MM.1S (cell line): ENCODE data around the gene JUN.

ENCODE experiments used
- DNase-seq: peaks from one replicate; pipeline ENCODE4 v3.0.0-alpha.2; 2015
- H2AFZ ChIP-seq: fragments of 300-600 bp; sonication (generic); 2 replicates; pipeline ENCODE4 v1.6.0; 2016; ENCODE audit warnings: antibody characterized with exemption, low read length
- H3F3A ChIP-seq: fragments of 300-600 bp; sonication (generic); 2 replicates; pipeline ENCODE4 v1.6.1; 2016; ENCODE audit warnings: mild to moderate bottlenecking, antibody characterized with exemption, low read length, moderate library complexity, mixed read lengths; ENCODE audit not compliant: insufficient read depth
- H3K27ac ChIP-seq: fragments of 300-600 bp; sonication (generic); 2 replicates; pipeline ENCODE4 v1.5.1; 2016; ENCODE audit warnings: mild to moderate bottlenecking, low read length
- H3K27me3 ChIP-seq: fragments of 300-600 bp; sonication (generic); replicated peaks from 2 replicates; pipeline ENCODE4 v1.6.0; 2016; ENCODE audit warnings: low read length; ENCODE audit not compliant: insufficient read depth
- H3K36me3 ChIP-seq: fragments of 300-600 bp; sonication (generic); replicated peaks from 2 replicates; pipeline ENCODE4 v1.6.1; 2016; ENCODE audit warnings: mild to moderate bottlenecking, low read length, mixed read lengths; ENCODE audit not compliant: insufficient read depth
- H3K4me1 ChIP-seq: fragments of 300-600 bp; sonication (generic); 2 replicates; pipeline ENCODE4 v1.6.1; 2016; ENCODE audit warnings: low read length, mixed read lengths
- H3K4me2 ChIP-seq: fragments of 300-600 bp; sonication (generic); 2 replicates; pipeline ENCODE4 v1.6.0; 2016; ENCODE audit warnings: low read depth, low read length
- H3K4me3 ChIP-seq: fragments of 300-600 bp; sonication (generic); 2 replicates; pipeline ENCODE4 v1.5.1; 2016; ENCODE audit warnings: low read length, mixed read lengths
- H3K79me2 ChIP-seq: fragments of 300-600 bp; sonication (generic); 2 replicates; pipeline ENCODE4 v1.6.1; 2016; ENCODE audit warnings: mixed run types, low read length, mixed read lengths
- H3K9ac ChIP-seq: fragments of 300-600 bp; sonication (generic); 2 replicates; pipeline ENCODE4 v1.6.1; 2016; ENCODE audit warnings: low read length, mixed read lengths
- H3K9me2 ChIP-seq: fragments of 300-600 bp; sonication (generic); replicated peaks from 2 replicates; pipeline ENCODE4 v1.6.1; 2016; ENCODE audit warnings: mild to moderate bottlenecking, low read length, mixed read lengths; ENCODE audit not compliant: insufficient read depth
- H3K9me3 ChIP-seq: fragments of 300-600 bp; sonication (generic); replicated peaks from 2 replicates; pipeline ENCODE4 v1.6.1; 2016; ENCODE audit warnings: mild to moderate bottlenecking, low read length, mixed read lengths; ENCODE audit not compliant: insufficient read depth
- H4K20me1 ChIP-seq: fragments of 300-600 bp; sonication (generic); 2 replicates; pipeline ENCODE4 v1.6.1; 2016; ENCODE audit warnings: mild to moderate bottlenecking, low read length, moderate library complexity, mixed read lengths; ENCODE audit not compliant: insufficient read depth
- EZH2 ChIP-seq: fragments of 300-600 bp; sonication (generic); optimal IDR thresholded peaks from 2 replicates; pipeline ENCODE3; 2017; ENCODE audit warnings: low read depth, mild to moderate bottlenecking, antibody characterized with exemption, low read length, mixed read lengths
- EZH2phosphoT487 ChIP-seq: fragments of 300-600 bp; sonication (generic); IDR thresholded peaks from 2 replicates; pipeline ENCODE4 v1.6.1; 2018; ENCODE audit warnings: antibody characterized with exemption, low read length
- TF ChIP-seq, protein P1 (sequence below): fragments of 300-600 bp; sonication (generic); IDR thresholded peaks from 2 replicates; pipeline ENCODE4 v1.5.1; 2016; ENCODE audit warnings: antibody characterized with exemption, low read length, mixed read lengths

Gene JUN

DNA sequence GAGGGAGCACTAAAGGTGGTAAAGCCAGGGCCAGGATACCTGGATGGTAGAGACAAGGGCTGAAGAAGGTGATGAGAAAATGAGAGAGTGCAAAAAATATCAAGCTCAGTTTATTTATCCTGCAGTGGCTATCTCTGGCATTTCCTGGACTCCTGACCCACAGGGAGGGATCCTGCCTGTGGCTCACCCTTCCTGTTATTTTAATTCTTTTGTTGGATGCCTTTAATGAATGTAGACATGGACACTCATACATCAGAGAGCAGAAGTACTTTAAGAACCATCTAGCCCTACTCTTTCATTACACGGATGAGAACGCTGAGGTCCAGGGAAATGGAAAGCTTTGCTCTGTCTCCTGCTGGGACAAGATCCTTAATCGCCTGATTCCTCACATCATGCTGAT is 20.6 kb downstream of the JUN start:
- Histone ChIP-seq H4K20me1 (no peaks in the 10 kb centered on the region), H3K4me1 (no peaks in the 10 kb centered on the region), H2AFZ (no peak overlapping the region), H3K27me3 (no peaks in the 10 kb centered on the region), H3K36me3 (no peaks in the 10 kb centered on the region), H3F3A (no peaks in the 10 kb centered on the region), H3K4me2 (no peak overlapping the region), H3K9me2 (no peaks in the 10 kb centered on the region), H3K9me3 (no peaks in the 10 kb centered on the region), H3K9ac (no peak overlapping the region), H3K79me2 (no peaks in the 10 kb centered on the region), H3K27ac (no peak overlapping the region), H3K4me3 (no peak overlapping the region)
- no peak for TF ChIP-seq EZH2
- TF ChIP-seq, protein P1, sequence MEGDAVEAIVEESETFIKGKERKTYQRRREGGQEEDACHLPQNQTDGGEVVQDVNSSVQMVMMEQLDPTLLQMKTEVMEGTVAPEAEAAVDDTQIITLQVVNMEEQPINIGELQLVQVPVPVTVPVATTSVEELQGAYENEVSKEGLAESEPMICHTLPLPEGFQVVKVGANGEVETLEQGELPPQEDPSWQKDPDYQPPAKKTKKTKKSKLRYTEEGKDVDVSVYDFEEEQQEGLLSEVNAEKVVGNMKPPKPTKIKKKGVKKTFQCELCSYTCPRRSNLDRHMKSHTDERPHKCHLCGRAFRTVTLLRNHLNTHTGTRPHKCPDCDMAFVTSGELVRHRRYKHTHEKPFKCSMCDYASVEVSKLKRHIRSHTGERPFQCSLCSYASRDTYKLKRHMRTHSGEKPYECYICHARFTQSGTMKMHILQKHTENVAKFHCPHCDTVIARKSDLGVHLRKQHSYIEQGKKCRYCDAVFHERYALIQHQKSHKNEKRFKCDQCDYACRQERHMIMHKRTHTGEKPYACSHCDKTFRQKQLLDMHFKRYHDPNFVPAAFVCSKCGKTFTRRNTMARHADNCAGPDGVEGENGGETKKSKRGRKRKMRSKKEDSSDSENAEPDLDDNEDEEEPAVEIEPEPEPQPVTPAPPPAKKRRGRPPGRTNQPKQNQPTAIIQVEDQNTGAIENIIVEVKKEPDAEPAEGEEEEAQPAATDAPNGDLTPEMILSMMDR, result no peak
- no peak for TF ChIP-seq EZH2phosphoT487
- DNase-seq, result no peak

DNA sequence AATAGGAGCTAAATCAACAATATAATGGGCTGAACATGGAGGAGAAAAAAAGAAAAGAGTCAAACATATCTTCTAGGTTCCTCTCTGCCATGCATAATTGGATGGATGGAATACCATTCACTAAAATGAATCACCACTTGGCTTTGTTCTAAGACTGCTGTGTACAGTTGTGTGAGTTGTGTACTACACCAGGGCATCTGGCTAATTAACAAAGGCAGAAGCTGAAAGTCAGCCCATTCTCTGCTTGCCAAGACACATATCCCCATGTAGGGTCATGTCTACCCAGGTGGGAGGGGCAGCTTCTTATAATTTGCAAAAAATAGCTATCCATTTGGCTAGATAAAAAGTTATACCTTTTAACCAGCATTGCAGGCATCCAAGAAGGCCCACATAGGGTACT is 21.0 kb downstream of the JUN start:
- no peaks in the 10 kb centered on the region for H4K20me1 ChIP-seq
- no peak overlapping the region for H3K9ac ChIP-seq
- DNase-seq, result no peak
- H3K9me2 ChIP-seq, result no peaks in the 10 kb centered on the region
- H3K4me1 ChIP-seq, result no peaks in the 10 kb centered on the region
- no peak overlapping the region for H2AFZ ChIP-seq
- no peaks in the 10 kb centered on the region for H3K9me3 ChIP-seq
- no peaks in the 10 kb centered on the region for H3K79me2 ChIP-seq
- H3K36me3 ChIP-seq, result no peaks in the 10 kb centered on the region
- H3K27me3 ChIP-seq, result no peaks in the 10 kb centered on the region
- no peak for TF ChIP-seq EZH2
- TF ChIP-seq, protein P1, result no peak
- no peak for TF ChIP-seq EZH2phosphoT487
- no peak overlapping the region for H3K4me2 ChIP-seq
- H3K27ac ChIP-seq, result no peak overlapping the region
- H3K4me3 ChIP-seq, result no peak overlapping the region
- H3F3A ChIP-seq, result no peaks in the 10 kb centered on the region

DNA sequence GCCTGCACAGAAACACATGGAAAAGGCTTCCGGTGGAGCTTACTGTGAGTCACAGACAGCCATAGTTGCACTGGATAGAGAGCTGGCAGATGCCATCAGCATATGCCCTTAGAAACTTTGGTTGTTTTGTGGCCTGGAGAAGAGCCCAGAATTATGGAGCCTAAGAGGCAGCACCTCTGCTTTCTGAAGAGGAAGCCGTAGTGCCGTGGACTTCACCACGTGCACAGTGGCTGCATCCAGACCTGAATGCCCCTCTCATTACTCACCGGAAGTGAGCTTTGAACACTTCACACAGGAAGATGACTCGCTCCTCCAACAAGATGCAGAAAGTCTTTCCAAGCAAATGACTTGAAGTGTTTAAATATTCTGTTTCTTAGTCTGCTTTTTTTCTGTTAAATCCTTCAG is 28.4 kb downstream of the JUN start:
- Histone ChIP-seq H3K79me2 (no peaks in the 10 kb centered on the region), H3K9me2 (no peaks in the 10 kb centered on the region), H3K9me3 (no peaks in the 10 kb centered on the region), H3F3A (no peaks in the 10 kb centered on the region), H3K9ac (no peak overlapping the region), H2AFZ (no peak overlapping the region), H3K27me3 (no peaks in the 10 kb centered on the region), H3K4me1 (no peaks in the 10 kb centered on the region), H3K4me2 (no peak overlapping the region), H4K20me1 (no peaks in the 10 kb centered on the region), H3K36me3 (no peaks in the 10 kb centered on the region), H3K27ac (no peak overlapping the region), H3K4me3 (no peak overlapping the region)
- no peak for DNase-seq
- TF ChIP-seq EZH2phosphoT487 (no peak), EZH2 (no peak)
- TF ChIP-seq, protein P1, result no peak
